Thyroid gland (tissue), 4 donors: ENCODE measurements around the gene SEMA5A. TPM values are rescaled to one million over a fixed set of nuclear protein-coding genes. Genes with fewer than 3 reads are reported as not detected.

Experiments
- DNase-seq, 2 donors: peaks; one replicate each; pipeline ENCODE4 v3.0.0-alpha.2; 2019
- H3K27ac ChIP-seq, 3 donors: fragments of 200-600 bp; sonication (generic); 1 replicate in 2 of 3; 2 replicates in 1 of 3; pipeline ENCODE4 v1.5.1; 2016 to 2019; ENCODE audit warnings: mild to moderate bottlenecking in 1 of 3, moderate library complexity in 1 of 3
- H3K27me3 ChIP-seq: fragments of 200-600 bp; sonication (generic); one replicate; pipeline ENCODE4 v1.5.1; 2019
- H3K36me3 ChIP-seq, 2 donors: fragments of 200-600 bp; sonication (generic); one replicate each; pipeline ENCODE4 v1.5.1; 2016 to 2019
- H3K4me1 ChIP-seq, 2 donors: fragments of 200-600 bp; sonication (generic); one replicate each; pipeline ENCODE4 v1.5.1; 2017 to 2019
- H3K4me3 ChIP-seq, 3 donors: fragments of 200-600 bp; sonication (generic); replicated peaks in 1 of 3; 1 replicate in 2 of 3; 2 replicates in 1 of 3; pipeline ENCODE4 v1.5.1; 2016; ENCODE audit warnings: mild to moderate bottlenecking in 1 of 3
- H3K9me3 ChIP-seq: fragments of 200-600 bp; sonication (generic); one replicate; pipeline ENCODE4 v1.5.1; 2017
- POLR2A ChIP-seq, 2 donors: fragments of 450-650 bp; IDR thresholded peaks; one replicate each; pipeline ENCODE4 v1.6.1; 2017; ENCODE audit warnings: antibody characterized with exemption in 2 of 2, mild to moderate bottlenecking in 2 of 2, moderate library complexity in 1 of 2
- WGBS, 2 donors: methylation state at CpG; one replicate each; pipeline ENCODE4 v1.1.5; 2017; 5-methylcytosine and 5-hydroxymethylcytosine counted together
- intact Hi-C: fragments of 100-400 bp; cut with DNase I; formaldehyde crosslinking; loops from one replicate; pipeline ENCODE4 v1.15.1; 2023
- total RNA-seq, 4 donors: library from RNA; depleted of rRNA; stranded (reverse); fragments of >200 nt; gene quantifications; one replicate each; pipeline ENCODE4 v1.2.3, GENCODE V29; 2016
- TF ChIP-seq, protein P1 (sequence below), 6 experiments: fragments of 200-600 bp in 3 of 6; fragments of 450-650 bp in 3 of 6; sonication (generic) in 3 of 6; IDR thresholded peaks; one replicate each; pipeline ENCODE4 v1.5.1; 2016 to 2019; ENCODE audit warnings: antibody characterized with exemption in 6 of 6, mild to moderate bottlenecking in 2 of 6, inconsistent platforms in 1 of 6, moderate library complexity in 1 of 6

Gene SEMA5A
- total RNA-seq, 4 donors from 2014 or later = 1.8 to 8.4 (median 3.8) TPM

DNA sequence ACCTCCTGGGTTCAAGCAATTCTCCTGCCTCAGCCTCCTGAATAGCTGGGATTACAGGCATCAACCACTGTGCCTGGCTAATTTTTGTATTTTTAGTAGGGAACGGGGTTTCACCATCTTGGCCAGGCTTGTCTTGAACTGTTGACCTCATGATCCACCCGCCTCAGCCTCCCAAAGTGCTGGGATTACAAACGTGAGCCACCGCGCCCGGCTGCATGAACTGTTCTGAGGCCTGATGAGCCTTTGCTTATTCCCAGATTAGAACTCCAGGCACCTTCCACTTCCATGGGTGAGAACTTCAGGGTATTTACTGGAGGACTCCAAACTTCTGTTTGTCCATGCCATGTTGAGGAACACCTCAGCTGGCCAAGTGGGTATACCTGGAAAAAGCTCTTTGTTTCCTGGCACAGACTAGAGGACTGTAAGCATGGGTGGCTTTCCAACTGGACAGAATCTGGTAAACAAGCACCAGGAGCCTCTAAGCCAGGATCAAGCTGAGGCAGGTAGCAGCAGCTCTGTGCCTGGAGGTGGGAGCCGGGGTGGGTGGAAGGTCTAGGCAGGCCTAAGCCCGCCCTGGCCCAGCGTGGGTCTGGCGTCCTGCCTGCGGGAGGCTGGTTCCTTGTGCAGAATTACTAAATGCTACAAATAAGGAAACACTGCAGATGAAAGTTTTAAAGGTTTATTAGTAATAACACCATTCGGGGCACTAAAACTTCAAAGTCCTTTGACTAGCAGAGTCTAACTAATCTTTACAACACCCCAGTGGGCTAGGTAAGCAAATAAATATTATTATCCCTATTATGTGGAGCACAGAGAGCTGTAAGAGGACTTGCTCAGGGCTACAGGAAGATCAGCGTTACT lies 78.4 kb downstream of the SEMA5A start:
- no peak for DNase-seq
- 75 to 89% methylated on average over 13 of the region's 13 CpGs for WGBS, 2 donors
- no peak for TF ChIP-seq POLR2A (IDR thresholded peaks at IDR 0.05)
- TF ChIP-seq, protein P1, sequence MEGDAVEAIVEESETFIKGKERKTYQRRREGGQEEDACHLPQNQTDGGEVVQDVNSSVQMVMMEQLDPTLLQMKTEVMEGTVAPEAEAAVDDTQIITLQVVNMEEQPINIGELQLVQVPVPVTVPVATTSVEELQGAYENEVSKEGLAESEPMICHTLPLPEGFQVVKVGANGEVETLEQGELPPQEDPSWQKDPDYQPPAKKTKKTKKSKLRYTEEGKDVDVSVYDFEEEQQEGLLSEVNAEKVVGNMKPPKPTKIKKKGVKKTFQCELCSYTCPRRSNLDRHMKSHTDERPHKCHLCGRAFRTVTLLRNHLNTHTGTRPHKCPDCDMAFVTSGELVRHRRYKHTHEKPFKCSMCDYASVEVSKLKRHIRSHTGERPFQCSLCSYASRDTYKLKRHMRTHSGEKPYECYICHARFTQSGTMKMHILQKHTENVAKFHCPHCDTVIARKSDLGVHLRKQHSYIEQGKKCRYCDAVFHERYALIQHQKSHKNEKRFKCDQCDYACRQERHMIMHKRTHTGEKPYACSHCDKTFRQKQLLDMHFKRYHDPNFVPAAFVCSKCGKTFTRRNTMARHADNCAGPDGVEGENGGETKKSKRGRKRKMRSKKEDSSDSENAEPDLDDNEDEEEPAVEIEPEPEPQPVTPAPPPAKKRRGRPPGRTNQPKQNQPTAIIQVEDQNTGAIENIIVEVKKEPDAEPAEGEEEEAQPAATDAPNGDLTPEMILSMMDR (IDR thresholded peaks at IDR 0.05) = no peak
- H3K36me3 ChIP-seq = no peaks in the 10 kb centered on the region
- H3K27ac ChIP-seq = no peak overlapping the region
- H3K9me3 ChIP-seq = no peaks in the 10 kb centered on the region
- intact Hi-C loops = no loop called here
- no peak overlapping the region for H3K4me3 ChIP-seq
- no peaks in the 10 kb centered on the region for H3K4me1 ChIP-seq
- H3K27me3 ChIP-seq = no peaks in the 10 kb centered on the region

DNA sequence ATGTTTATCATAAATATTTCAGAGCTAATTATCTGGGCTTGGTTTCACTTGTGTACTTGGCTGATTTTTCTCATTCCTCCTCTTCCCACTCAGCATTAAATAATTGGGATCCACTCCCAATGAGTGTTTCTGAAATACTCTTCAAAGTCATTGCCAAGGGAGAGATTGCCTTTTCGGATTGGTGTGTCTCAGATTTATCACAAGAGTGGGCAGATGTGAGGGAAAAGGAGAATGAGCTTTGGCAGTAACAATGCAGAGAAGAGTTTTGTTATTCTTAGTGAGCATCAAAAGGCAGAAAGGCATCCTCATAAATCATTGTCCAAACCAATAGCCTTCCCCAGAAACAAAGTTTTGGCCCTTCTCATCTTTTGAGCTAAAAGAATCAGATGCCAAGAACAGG lies 79.2 kb downstream of the SEMA5A start:
- 78% methylated on average over 1 of the region's 1 CpG for WGBS, 2 donors
- H3K9me3 ChIP-seq = no peaks in the 10 kb centered on the region
- no peaks in the 10 kb centered on the region for H3K27me3 ChIP-seq
- H3K36me3 ChIP-seq = no peaks in the 10 kb centered on the region
- H3K4me1 ChIP-seq = no peaks in the 10 kb centered on the region
- H3K4me3 ChIP-seq = no peak overlapping the region
- intact Hi-C loops = no loop called here
- no peak for DNase-seq
- no peak for TF ChIP-seq POLR2A (IDR thresholded peaks at IDR 0.05)
- TF ChIP-seq, protein P1 (IDR thresholded peaks at IDR 0.05) = no peak
- no peak overlapping the region for H3K27ac ChIP-seq

DNA sequence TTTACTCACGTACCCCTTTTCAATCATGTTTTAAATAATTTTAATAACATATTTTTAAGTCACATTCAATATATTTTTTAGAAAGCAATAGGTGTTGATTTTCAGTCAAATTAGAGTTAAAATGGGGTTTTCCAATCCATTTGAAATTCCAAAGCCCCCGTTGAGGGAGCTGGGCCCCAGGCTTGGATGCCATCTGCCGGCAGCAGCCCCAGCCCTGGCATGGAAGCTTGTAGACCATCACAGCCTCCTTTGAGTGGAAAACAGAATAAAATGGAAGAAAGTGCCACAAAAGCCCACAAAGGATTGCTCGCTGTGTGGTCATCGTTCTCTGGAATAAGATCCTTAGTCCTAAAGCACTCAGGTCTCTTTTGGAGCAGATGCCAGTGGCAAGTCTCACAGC lies 81.4 kb downstream of the SEMA5A start:
- no peaks in the 10 kb centered on the region for H3K9me3 ChIP-seq
- WGBS, 2 donors = 87 to 91% methylated on average over 5 of the region's 5 CpGs
- H3K4me3 ChIP-seq = no peak overlapping the region
- intact Hi-C loops = no loop called here
- no peaks in the 10 kb centered on the region for H3K27me3 ChIP-seq
- H3K36me3 ChIP-seq = no peaks in the 10 kb centered on the region
- no peak overlapping the region for H3K27ac ChIP-seq
- TF ChIP-seq POLR2A (IDR thresholded peaks at IDR 0.05) = no peak
- TF ChIP-seq, protein P1 (IDR thresholded peaks at IDR 0.05) = no peak
- no peaks in the 10 kb centered on the region for H3K4me1 ChIP-seq
- no peak for DNase-seq

DNA sequence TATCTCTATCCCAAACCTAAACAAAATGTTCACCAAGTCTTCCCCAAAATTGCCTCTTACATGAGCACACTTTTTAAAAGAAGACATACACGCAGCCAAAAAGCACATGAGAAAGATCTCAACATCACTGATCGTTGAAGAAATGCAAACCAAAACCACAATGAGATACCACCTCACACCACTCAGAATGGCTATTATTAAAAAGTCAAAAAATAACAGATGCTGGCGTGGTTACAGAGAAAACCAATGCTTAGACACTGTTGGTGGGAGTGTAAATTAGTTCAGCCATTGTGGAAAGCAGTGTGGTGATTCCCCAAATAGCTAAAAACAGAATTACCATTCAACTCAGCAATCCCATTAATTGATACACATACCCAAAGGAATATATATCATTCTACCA lies 83.8 kb downstream of the SEMA5A start:
- whole genome bisulfite sequencing, 2 donors = 92 to 93% methylated on average over 3 of the region's 3 CpGs
- no peak for DNase-seq

More for the DNA sequence above, 83.8 kb downstream of the SEMA5A start:
- intact Hi-C loops = no loop called here
- Histone ChIP-seq H3K27me3 (no peaks in the 10 kb centered on the region), H3K4me1 (no peaks in the 10 kb centered on the region), H3K4me3 (no peak overlapping the region), H3K9me3 (no peaks in the 10 kb centered on the region), H3K36me3 (no peaks in the 10 kb centered on the region), H3K27ac (no peak overlapping the region)
- TF ChIP-seq POLR2A (IDR thresholded peaks at IDR 0.05) = no peak
- TF ChIP-seq, protein P1 (IDR thresholded peaks at IDR 0.05) = no peak
